Midbrain (tissue), 1 donor: ENCODE results near the gene GSS.

Experiments
- DNase-seq: peaks from one replicate; lab custom pipeline; 2025; lab: John Stamatoyannopoulos, UW

Gene GSS

DNA sequence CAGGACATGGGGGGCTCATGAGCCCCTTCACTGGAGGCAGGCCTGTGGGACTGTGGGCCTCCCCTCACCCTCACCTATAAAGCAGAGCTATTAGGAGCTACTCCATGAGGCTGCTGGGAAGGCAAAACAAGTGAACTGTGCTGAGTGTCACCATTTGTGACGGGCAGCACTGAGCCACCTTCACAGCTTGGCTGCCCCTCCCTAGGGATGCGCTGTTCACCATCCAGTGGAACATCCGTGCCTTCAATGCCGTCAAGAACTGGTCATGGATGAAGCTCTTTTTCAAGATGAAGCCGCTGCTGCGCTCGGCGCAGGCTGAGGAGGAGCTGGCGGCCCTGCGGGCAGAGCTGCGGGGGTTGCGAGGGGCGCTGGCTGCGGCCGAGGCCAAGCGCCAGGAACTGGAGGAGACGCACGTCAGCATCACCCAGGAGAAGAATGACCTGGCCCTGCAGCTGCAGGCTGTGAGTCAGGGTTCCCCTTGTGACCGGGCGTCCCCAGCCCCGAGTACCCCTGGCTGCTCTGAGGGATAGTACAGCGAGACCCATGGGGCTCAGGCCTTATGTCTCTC is 38.4 kb upstream of the GSS start:
- DNase-seq = no peak

GRCh38 chr20:34992751-34993417 is 37.3 kb upstream of the GSS start:
- no peak for DNase-seq

- no peak for DNase-seq
Observed at GRCh38 chr20:34990661-34991214, 35.1 kb upstream of the GSS start.

DNA sequence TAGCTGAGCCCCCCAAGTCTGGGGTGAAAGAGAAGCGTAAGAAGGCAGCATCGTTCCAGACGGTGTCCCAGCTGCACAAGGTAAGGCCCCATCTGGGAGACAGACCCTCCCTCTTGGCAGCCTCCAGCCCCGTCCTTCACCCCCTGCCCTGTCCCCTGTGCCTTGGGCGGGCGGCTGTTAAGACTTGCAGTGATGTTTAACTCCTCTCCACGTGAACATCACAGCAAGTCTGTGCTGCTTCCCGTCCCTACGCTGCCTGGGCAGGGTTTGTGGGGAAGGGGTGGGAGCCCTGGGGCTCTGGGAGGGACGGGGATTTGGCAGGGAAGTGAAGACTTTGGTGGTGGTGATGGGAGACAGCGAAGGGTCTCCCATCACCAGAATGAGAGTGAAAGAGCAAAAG is 34.6 kb upstream of the GSS start:
- DNase-seq = no peak

DNA sequence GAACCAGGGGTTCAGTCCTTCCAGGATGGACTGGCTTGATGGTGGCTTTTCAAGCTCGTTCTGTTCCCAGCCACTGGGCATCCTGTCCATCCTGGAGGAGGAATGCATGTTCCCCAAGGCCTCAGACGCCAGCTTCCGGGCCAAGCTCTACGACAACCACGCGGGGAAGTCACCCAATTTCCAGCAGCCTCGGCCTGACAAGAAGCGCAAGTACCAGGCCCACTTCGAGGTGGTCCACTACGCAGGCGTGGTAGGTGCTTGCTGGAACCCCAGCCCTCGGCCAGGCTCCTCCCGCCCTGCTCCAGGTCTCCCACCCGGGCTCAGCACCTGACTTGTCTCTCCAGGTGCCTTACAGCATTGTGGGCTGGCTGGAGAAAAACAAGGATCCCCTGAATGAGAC is 34.1 kb upstream of the GSS start:
- DNase-seq = no peak

GRCh38 chr20:34989118-34989517 is 33.5 kb upstream of the GSS start:
- no peak for DNase-seq

GRCh38 chr20:34988191-34988540 is 32.6 kb upstream of the GSS start:
- no peak for DNase-seq

DNA sequence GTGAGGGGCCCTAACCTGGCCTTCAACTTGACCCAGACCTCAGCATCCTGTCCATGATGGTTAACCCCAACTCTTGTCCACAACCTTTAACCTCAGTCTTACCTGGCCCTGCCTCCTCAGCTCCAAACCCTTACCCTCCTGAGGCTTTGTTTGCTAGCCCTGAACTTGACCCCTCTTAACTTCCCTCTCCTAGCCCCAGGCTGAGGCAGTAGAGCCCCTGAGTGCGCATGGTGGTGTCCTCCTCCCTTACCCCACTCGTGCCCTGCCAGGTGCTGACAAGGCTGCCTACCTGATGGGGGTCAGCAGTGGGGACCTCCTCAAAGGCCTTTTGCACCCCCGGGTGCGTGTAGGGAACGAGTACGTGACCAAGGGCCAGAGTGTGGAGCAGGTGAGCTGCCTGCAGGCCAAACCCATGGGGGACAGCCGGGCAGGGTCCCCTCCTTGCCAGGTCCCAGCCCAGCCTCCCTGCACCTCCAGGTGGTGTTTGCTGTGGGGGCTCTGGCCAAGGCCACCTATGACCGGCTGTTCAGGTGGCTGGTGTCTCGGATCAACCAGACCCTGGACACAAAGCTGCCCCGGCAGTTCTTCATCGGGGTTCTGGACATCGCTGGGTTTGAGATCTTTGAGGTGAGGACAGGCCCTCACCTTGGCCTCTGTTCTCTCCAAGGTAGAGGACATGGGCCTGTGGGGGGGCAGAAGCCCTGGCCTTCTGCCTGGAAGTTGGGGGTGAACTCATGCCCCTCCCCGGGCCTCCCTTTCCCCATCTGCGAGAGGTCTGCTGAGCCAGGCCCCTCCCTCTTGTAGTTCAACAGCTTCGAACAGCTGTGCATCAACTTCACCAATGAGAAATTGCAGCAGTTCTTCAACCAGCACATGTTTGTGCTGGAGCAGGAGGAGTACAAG is 31.9 kb upstream of the GSS start:
- DNase-seq = no peak

- no peak for DNase-seq
Observed at GRCh38 chr20:34986311-34987287, 31.0 kb upstream of the GSS start.

GRCh38 chr20:34985461-34986310 is 30.1 kb upstream of the GSS start:
- DNase-seq = no peak

GRCh38 chr20:34984756-34985261 is 29.2 kb upstream of the GSS start:
- DNase-seq = no peak

GRCh38 chr20:34983995-34984735 is 28.6 kb upstream of the GSS start:
- no peak for DNase-seq

DNA sequence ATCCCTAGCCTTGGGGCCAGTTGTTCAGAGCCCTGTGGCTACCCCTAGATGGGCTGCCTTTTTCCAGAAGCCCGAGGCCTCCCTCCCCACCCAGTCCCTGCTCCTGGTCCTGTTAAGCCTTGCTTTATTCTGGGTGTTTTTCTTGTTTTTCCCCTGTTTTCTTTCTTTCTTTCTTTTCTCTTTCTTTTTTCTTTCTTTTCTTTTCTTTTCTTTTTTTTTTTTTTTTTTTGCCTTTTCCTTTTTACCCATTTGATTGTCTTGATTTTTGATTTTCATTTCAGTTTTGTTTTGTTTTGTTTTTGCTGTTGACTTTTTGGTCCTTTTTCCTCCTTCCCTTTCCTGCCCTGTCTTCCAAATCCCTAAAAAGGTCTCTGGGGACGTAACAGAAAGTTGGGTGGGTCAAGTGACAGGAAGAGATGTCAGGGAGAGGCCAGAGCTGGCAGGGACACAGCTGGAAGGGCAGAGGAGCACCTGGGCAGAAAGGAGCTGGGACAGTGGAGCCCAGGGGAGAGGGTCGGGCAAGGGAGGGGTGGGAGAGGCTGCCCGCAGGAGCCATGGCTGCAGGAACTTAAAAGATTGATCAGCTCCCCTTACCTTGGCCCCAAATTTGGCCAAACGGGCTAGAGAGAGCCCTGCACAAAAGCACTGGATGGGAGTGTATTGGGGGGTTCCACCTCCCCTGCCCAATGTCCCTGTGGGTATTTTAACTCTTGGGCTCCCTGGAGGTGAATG is 27.6 kb upstream of the GSS start:
- no peak for DNase-seq

DNA sequence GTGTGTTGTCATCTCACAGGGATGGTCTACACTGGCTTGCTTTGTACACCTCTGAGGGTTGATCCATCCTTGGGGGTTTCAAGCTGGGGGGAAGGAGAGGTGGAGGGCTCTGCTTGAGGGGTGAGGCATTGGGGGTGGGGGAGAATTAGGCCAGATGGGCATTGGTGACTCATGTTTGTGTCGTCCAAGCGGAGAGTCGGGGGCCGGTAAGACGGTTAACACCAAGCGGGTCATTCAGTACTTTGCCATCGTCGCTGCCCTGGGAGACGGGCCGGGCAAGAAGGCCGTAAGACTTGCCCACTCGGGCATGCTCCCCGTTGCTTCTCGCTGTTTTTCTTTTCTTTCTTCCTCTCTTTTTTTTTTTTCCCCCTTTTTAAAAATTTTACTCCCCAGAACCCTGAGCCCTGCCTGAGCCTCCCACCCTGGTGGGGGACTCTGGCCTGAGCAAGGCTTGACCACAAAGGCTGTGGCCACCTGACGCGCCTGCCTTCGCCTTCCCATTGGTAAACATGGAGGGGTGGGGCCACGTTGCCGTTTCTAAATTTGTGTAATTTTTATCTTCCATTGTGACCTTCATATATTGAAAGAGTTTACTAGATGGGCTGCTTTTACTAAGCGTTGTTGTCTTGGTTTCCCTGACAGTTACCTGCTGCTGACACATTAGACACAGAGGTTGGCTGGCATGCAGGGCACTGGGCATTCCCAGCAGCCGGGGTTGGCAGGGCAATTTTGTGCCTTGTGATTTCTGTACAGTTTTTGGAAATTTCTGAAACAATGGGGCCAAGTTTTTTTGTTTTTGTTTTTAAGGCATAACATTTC is 26.9 kb upstream of the GSS start:
- no peak for DNase-seq

GRCh38 chr20:34980543-34981233 is 25.1 kb upstream of the GSS start:
- no peak for DNase-seq

DNA sequence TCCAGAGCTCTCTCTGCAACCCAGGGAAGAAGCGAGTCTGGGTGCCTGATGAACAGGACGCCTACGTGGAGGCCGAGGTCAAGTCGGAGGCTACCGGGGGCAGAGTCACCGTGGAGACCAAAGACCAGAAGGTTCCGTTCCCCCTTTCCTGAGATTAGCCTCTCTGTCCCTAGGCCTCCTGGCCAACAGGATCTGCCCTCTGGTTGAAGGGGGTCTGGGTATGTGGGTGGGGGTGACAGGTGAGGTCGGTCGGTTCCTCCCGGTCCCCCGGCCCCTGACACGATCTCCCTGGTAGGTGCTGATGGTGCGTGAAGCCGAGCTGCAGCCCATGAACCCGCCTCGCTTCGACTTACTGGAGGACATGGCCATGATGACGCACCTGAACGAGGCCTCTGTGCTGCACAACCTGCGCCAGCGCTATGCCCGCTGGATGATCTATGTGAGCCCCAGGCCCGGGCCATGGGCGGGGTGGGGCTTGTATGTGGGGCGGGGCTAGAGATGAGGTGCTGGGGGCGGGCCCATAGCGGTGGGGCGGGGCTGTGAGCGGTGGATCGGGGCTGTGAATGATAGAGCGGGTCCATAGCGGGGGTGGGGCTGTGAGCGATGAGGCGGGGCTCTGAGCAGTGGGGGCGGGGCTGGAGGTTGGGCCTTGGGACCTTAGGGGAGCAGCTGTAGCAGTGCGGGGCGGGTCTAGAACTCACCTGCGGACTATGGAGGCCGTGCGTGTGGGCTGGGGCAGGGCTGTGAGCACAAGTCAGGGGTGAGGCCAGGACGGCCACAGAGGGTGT is 24.0 kb upstream of the GSS start:
- no peak for DNase-seq
